DOHH2 (cell line): Measurements from ENCODE around the gene BCAR1.

Experiments
- H3F3A ChIP-seq: fragments of 200-600 bp; sonication (generic), shearing (Covaris generic); 2 replicates; pipeline ENCODE4 v1.6.0; 2016; ENCODE audit warnings: antibody characterized with exemption, mild to moderate bottlenecking; ENCODE audit not compliant: control insufficient read depth, insufficient read depth
- H3K27ac ChIP-seq: fragments of 200-600 bp; sonication (generic); 2 replicates; pipeline ENCODE4 v1.5.1; 2014; ENCODE audit warnings: low read depth, mild to moderate bottlenecking, low read length, moderate library complexity
- H3K27me3 ChIP-seq: fragments of 200-600 bp; sonication (generic); 2 replicates; pipeline ENCODE4 v1.6.1; 2014; ENCODE audit warnings: mild to moderate bottlenecking, low read length, mixed read lengths; ENCODE audit not compliant: control insufficient read depth
- H3K36me3 ChIP-seq: fragments of 200-600 bp; sonication (generic); 2 replicates; pipeline ENCODE4 v1.6.1; 2014; ENCODE audit warnings: mild to moderate bottlenecking, low read length, moderate library complexity, mixed read lengths; ENCODE audit not compliant: control insufficient read depth
- H3K4me1 ChIP-seq: fragments of 200-600 bp; sonication (generic); 2 replicates; pipeline ENCODE4 v1.6.1; 2014; ENCODE audit warnings: mild to moderate bottlenecking, low read length, mixed read lengths; ENCODE audit not compliant: control insufficient read depth
- H3K4me2 ChIP-seq: fragments of 200-600 bp; sonication (generic); 2 replicates; pipeline ENCODE4 v1.6.0; 2014; ENCODE audit warnings: mild to moderate bottlenecking, low read length, moderate library complexity
- H3K4me3 ChIP-seq: fragments of 200-600 bp; sonication (generic); 2 replicates; pipeline ENCODE4 v1.5.1; 2014; ENCODE audit warnings: mild to moderate bottlenecking, low read length, mixed read lengths
- H3K79me2 ChIP-seq: fragments of 200-600 bp; sonication (generic); 2 replicates; pipeline ENCODE4 v1.6.1; 2014; ENCODE audit warnings: mild to moderate bottlenecking, low read length, mixed read lengths; ENCODE audit not compliant: control insufficient read depth
- H3K9me2 ChIP-seq: fragments of 200-600 bp; sonication (generic); replicated peaks from 2 replicates; pipeline ENCODE4 v1.6.1; 2014; ENCODE audit warnings: mild to moderate bottlenecking, low read length, mixed read lengths; ENCODE audit not compliant: control insufficient read depth
- H3K9me3 ChIP-seq: fragments of 200-600 bp; sonication (generic); 2 replicates; pipeline ENCODE4 v1.6.1; 2014; ENCODE audit warnings: antibody characterized with exemption, low read length, mixed read lengths; ENCODE audit not compliant: control insufficient read depth, insufficient read depth
- H4K20me1 ChIP-seq: fragments of 200-600 bp; sonication (generic); 2 replicates; pipeline ENCODE4 v1.6.0; 2014; ENCODE audit warnings: low read depth, mild to moderate bottlenecking, antibody characterized with exemption, low read length, moderate library complexity; ENCODE audit not compliant: control insufficient read depth, insufficient read depth
- EZH2phosphoT487 ChIP-seq: fragments of 200-600 bp; sonication (generic); IDR thresholded peaks from 2 replicates; pipeline ENCODE4 v1.6.1; 2017; ENCODE audit warnings: borderline replicate concordance, mild to moderate bottlenecking, antibody characterized with exemption, low read length, moderate library complexity, mixed read lengths
- TF ChIP-seq, protein P1 (sequence below): fragments of 200-600 bp; sonication (generic); IDR thresholded peaks from one replicate; pipeline ENCODE4 v1.5.1; 2014; ENCODE audit warnings: antibody characterized with exemption, mild to moderate bottlenecking, low read depth, low read length; ENCODE audit not compliant: poor library complexity, severe bottlenecking

The BCAR1 gene

DNA sequence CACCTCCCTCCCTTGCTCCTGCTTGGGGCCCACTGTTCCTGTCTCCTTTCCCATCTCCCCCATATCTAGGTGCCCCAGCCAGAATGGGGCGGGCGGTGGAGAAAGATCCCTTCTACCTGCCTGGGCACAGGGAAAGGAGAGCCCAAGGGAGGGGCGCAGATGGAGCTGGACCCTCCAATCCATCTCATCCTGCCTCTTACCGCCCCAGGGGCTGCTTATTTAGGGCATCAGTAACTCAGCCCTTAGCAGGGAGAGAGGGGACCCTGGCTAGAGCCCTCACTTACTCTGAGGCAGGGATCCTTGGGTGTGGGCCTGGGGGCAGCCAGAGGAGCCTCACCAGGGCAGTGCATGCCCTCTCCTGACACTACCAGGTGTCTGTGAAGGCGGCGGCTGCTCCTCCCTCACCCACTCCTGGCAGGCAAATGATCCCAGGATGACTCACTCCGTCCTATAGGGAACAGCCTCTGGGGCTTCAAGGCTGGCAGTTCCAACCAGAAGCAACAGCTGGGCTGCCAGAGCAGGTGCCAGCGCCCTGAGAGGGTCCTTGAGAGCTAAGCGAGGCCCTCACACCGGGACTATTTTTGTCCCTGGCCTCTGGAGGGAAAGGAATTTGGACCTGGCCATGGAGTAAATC is 16.3 kb upstream of the BCAR1 start:
- no peaks in the 10 kb centered on the region for H3K36me3 ChIP-seq
- peaks cover 27% of the 10 kb centered on the region for H3K27me3 ChIP-seq
- no peaks in the 10 kb centered on the region for H4K20me1 ChIP-seq
- H3K9me2 ChIP-seq = no peaks in the 10 kb centered on the region
- H3K79me2 ChIP-seq = no peaks in the 10 kb centered on the region
- H3K4me1 ChIP-seq = no peaks in the 10 kb centered on the region
- TF ChIP-seq, protein P1, sequence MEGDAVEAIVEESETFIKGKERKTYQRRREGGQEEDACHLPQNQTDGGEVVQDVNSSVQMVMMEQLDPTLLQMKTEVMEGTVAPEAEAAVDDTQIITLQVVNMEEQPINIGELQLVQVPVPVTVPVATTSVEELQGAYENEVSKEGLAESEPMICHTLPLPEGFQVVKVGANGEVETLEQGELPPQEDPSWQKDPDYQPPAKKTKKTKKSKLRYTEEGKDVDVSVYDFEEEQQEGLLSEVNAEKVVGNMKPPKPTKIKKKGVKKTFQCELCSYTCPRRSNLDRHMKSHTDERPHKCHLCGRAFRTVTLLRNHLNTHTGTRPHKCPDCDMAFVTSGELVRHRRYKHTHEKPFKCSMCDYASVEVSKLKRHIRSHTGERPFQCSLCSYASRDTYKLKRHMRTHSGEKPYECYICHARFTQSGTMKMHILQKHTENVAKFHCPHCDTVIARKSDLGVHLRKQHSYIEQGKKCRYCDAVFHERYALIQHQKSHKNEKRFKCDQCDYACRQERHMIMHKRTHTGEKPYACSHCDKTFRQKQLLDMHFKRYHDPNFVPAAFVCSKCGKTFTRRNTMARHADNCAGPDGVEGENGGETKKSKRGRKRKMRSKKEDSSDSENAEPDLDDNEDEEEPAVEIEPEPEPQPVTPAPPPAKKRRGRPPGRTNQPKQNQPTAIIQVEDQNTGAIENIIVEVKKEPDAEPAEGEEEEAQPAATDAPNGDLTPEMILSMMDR = no peak
- no peak for TF ChIP-seq EZH2phosphoT487
- no peaks in the 10 kb centered on the region for H3K9me3 ChIP-seq
- H3K4me3 ChIP-seq = no peak overlapping the region
- H3K4me2 ChIP-seq = no peak overlapping the region
- no peak overlapping the region for H3K27ac ChIP-seq
- H3F3A ChIP-seq = no peaks in the 10 kb centered on the region

DNA sequence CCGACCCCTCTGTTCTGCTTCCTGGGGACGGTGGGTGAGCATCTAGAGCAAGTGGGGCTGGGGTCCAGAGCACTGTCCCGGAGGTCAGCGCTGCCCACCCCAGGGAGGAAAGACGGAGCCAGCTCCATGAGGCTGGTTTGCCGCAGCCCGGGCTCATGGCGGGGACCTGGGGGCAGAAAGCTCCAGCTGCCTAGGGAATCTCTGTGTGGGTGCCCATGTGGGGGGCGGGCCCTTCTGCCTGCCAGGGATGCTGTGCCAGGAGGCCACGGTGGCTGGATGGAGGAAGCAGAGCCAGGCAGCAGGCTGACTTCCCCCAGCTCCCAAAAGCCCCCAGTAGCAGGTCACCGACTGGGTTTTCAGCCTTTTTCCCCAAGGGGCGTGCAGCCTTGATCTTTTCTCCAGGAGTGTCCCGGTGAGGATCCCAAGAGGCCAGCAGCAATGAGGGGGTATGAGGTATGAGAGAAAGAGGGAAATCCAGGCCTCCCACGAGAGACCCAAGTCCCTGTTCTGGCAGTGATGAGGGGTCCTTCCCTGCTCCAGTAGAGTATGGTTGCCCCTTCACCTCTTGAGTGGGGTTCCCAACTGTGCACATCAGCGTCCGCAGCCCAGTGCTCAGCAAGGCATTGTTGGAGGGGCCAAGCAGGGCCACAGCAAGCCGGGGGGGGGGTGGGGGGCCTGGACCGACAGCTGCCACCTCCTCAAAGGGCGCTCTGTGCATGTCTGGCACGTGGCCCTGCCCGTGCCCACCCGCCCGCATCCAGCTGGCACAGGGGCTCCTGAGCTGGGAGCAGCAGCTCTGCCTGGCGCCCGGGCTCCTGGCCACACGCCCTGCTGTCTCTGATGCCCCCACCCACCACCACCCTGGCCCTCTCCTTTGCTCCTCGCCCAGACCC is 15.6 kb upstream of the BCAR1 start:
- Histone ChIP-seq H3K9me3 (no peaks in the 10 kb centered on the region), H3K4me3 (no peak overlapping the region), H4K20me1 (no peaks in the 10 kb centered on the region), H3K27ac (no peak overlapping the region), H3K36me3 (no peaks in the 10 kb centered on the region), H3K27me3 (peaks cover 23% of the 10 kb centered on the region), H3F3A (no peaks in the 10 kb centered on the region), H3K4me2 (no peak overlapping the region), H3K4me1 (no peaks in the 10 kb centered on the region), H3K9me2 (no peaks in the 10 kb centered on the region), H3K79me2 (no peaks in the 10 kb centered on the region)
- TF ChIP-seq, protein P1 = no peak
- no peak for TF ChIP-seq EZH2phosphoT487

DNA sequence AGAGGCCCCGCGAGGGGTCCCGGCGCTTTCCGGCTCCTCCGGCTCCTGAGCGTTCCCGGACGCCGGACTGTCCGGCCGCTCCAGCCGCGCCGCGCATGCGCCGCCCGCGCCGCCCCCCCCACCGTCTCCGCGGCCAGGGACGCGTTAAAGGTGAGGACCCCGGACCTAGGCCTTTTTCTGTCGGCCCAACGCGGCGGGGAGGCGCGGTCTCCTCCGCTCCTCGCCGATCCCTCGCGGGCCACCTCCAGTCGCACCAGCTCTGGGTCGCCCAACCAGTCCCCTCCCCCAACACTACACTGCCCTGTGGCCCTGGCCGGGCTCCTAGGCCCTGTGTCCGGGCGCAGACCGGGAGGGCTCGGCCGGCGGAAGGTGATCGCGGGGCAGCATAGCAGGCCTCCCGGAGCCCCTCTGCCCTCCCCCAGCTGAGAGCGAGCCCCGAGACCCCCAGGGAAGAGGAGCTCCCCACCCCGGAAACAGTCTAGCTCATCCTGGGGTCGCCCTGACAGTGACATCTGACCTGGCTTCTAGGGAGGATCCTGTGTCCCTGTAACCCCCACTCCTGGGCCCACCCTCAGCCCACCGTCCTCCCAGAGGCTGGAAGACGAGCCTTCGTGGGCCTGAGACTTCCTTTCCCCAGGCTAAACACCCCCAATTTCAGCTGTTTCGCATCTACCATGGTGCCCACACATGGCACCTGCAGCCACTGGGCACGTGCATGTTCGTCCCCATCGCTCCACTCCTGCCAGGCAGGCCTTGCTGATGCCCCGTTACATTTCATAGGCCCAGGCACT is 14.7 kb upstream of the BCAR1 start:
- peak overlapping the region; percentile 56 for H3K4me2 ChIP-seq
- no peaks in the 10 kb centered on the region for H3K36me3 ChIP-seq
- H3K9me2 ChIP-seq = no peaks in the 10 kb centered on the region
- TF ChIP-seq, protein P1 = no peak
- TF ChIP-seq EZH2phosphoT487 = no peak
- no peak overlapping the region for H3K27ac ChIP-seq
- peaks cover 21% of the 10 kb centered on the region for H3K27me3 ChIP-seq
- no peaks in the 10 kb centered on the region for H3K79me2 ChIP-seq
- no peaks in the 10 kb centered on the region for H4K20me1 ChIP-seq
- H3K4me3 ChIP-seq = peak overlapping the region; percentile 68
- no peaks in the 10 kb centered on the region for H3F3A ChIP-seq
- H3K9me3 ChIP-seq = no peaks in the 10 kb centered on the region
- H3K4me1 ChIP-seq = no peaks in the 10 kb centered on the region
